HG03565 (cell line): Measurements from ENCODE around the gene CNTNAP1.
"Not testable (repeated sequence)": the region's sequence is repeated elsewhere in the genome, so short reads cannot be mapped to it uniquely, and the experiment has no call there.

Source experiments
- ATAC-seq: cut with Tn5 transposase; IDR thresholded peaks from one replicate; pipeline ENCODE4 v1.9.1; 2021; ENCODE audit warnings: mild to moderate bottlenecking, moderate library complexity; ENCODE audit not compliant: unreplicated experiment

The CNTNAP1 gene

DNA sequence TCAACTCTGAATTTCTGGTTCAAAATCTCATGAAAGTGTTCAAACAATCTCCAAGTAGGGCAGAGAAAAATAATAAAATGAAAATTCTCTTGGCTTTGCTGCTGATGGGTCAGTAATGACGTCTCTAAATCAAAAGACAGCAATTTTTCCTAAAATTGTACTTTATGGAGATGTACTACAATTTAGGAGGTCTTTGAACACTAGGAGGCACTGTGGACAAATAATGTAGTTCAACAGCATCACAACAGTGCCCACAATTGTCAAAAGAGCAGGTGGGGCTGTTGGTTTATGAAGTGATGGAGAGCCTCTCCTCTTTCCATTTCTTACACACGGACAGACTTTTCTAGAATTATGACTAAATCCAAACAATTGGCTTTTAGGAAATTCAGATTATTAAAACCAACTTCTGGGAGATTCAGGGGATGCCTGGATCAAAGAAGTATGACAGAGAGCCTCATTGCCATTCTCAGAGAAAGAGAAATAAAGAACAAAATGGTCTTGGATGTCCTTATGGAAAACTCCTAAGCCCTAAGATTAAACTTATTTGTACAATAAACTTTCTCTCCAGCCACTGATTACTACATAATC, 38.8 kb downstream of the CNTNAP1 start:
- ATAC-seq = no peak

- no peak for ATAC-seq
Measured at GRCh38 chr17:42723636-42724035, 41.3 kb downstream of the CNTNAP1 start.

DNA sequence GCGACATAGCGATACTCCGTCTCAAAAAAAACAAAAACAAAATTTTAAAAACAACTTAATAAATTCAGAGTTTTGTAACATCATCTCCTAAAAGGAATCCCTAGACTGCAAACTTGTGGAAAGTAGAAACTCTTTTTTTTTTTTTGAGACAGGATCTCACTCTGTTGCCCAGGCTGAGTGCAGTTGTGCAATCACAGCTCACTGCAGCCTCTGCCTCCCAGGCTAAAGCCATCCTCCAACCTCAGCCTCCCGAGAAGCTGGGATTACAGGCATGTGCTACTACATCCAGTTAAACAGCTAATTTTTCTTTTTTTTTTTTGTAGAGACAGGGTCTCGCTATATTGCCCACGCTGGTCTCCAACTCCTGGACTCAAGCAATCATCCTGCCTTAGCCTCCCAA, 42.8 kb downstream of the CNTNAP1 start:
- no peak for ATAC-seq

GRCh38 chr17:42740699-42741098, 58.4 kb downstream of the CNTNAP1 start:
- ATAC-seq = no peak

- ATAC-seq = not testable (repeated sequence)
Measured at GRCh38 chr17:42742916-42743315, 60.6 kb downstream of the CNTNAP1 start.

DNA sequence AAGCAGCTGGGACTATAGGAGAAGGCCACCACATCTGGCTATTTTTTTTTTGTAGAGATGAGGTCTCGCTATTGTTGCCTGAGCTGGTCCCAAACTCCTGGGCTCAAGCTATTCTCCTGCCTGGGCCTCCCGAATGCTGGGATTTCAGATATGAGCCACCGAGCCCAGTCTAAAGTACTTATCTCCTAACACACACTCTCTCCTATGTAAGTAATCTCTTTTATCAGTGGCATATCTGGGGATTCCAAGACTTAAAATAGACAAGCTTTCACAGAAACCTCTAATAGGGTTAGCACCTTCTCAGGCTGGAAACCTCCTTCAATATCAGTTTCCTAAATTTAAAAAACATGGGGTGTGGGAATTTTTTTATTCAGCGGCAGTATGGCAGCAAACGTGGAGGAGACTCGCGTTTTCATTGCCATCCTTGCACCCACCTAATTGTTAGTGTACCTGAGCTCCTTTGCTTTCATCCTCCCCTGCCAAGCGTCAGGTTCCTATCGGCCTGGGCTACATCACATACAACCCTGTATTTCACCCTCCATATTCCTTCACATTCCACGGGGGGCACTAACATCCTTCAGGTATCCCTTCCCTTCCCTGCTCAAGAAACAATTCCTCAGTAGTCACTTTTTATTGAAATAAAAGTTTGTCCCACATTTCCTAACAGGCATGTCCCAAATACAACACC, 61.4 kb downstream of the CNTNAP1 start:
- no peak for ATAC-seq

- ATAC-seq = peak; percentile 27
Measured at GRCh38 chr17:42744283-42744805, 62.0 kb downstream of the CNTNAP1 start.

DNA sequence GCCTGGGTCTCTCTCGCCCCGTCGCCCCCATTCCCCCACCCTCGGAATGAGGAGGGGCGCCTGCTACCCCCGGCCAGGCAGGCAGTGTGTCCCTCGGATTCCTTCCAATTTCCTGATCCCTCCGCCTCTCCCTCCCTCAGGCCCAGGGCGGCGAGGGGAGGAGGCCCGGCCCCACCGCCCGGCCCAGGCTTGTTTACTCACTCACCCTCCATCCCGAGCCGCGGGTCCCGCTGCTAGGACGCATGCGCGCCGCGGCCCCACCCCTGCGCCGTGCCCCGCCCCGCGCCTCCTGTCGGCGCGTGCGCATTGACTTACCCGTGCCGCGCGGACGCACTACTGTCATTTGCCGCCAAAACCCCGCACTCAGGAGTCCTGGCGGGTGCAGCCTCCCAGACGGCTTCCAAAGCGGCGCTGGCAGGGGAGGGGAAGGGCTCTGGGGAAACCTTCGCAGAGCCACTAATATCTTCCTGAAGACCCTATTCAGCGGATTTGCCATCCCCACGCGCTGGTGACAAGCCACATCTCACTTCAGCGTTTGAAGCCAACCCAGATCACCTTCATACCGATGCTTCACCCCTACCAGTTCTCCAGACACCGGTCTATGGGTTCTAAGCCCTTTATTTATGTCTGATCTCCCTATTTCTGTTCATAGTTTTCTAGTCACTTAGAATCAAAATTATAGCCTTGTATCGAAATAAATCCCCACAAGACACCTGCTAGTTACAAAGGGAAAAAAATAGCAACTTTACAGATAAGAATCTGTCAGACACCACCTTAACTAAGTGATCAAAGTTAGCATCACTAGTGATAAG, 62.7 kb downstream of the CNTNAP1 start, which contains the start of gene EZH1:
TSS of gene EZH1 (minus strand) at position 235 of the 812 bp plus-strand sequence. CDS start 16,099 bp downstream, outside the sequence.
- ATAC-seq = peak; percentile 75

DNA sequence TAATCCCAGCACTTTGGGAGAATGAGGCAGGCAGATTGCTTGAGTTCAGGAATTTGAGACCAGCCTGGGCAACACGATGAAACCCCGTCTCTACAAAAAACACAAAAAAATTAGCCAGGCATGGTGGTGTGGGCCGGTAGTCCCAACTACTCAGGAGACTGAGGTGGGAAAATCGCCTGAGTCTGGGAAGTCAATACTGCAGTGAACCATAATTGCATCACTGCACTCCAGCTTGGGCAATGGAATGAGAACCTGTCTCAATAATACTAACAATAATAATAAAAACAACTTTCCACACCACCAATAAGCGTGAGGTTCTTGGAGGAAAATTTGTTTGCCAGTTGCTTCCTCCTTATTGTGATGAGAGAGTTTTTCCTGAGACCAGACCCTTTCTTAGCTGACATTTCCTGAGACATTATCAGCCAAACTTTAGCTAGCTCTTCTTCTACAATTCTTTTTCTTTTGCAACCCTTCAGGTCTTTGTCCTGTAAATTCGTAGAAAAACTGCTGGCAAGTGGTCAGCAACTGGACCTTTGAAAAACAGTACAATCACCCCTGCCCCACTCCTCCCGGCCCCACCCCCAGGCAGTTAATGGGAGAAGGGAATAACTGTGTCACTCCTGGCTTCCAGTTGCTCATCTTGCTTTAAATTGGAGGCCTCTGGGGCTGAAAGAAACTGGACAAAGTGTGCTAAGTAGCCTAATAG, 66.0 kb downstream of the CNTNAP1 start:
- no peak for ATAC-seq

- no peak for ATAC-seq
Measured at GRCh38 chr17:42748908-42749798, 66.8 kb downstream of the CNTNAP1 start.
